PC-3 (cell line): ENCODE measurements around the gene SLC12A8.

Source experiments
- EZH2 ChIP-seq: fragments of 300-600 bp; sonication (generic); IDR thresholded peaks from one replicate; pipeline ENCODE4 v1.6.1; 2017; ENCODE audit warnings: antibody characterized with exemption, mild to moderate bottlenecking, low read length; ENCODE audit not compliant: unreplicated experiment
- TF ChIP-seq, protein P1 (sequence below): fragments of 300-600 bp; sonication (generic); conservative IDR thresholded peaks from 2 replicates; pipeline ENCODE4 v1.5.1; 2017; ENCODE audit warnings: antibody characterized with exemption, low read depth, mild to moderate bottlenecking, low read length

GRCh38 chr3:125202197-125202596 lies 10.4 kb downstream of the SLC12A8 start:
- TF ChIP-seq EZH2: no peak
- TF ChIP-seq, protein P1, sequence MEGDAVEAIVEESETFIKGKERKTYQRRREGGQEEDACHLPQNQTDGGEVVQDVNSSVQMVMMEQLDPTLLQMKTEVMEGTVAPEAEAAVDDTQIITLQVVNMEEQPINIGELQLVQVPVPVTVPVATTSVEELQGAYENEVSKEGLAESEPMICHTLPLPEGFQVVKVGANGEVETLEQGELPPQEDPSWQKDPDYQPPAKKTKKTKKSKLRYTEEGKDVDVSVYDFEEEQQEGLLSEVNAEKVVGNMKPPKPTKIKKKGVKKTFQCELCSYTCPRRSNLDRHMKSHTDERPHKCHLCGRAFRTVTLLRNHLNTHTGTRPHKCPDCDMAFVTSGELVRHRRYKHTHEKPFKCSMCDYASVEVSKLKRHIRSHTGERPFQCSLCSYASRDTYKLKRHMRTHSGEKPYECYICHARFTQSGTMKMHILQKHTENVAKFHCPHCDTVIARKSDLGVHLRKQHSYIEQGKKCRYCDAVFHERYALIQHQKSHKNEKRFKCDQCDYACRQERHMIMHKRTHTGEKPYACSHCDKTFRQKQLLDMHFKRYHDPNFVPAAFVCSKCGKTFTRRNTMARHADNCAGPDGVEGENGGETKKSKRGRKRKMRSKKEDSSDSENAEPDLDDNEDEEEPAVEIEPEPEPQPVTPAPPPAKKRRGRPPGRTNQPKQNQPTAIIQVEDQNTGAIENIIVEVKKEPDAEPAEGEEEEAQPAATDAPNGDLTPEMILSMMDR: peak; percentile 58
